CD4-positive, alpha-beta T cell treated with Interleukin-10 for 1 hour (primary cell): ENCODE measurements around the gene IPO4.
A peak's percentile ranks its signal among the peaks of the same experiment; 100 is the strongest.

Experiments used
- DNase-seq: peaks from one replicate; pipeline ENCODE4 v3.0.0-alpha.2; 2020

Gene IPO4

DNA sequence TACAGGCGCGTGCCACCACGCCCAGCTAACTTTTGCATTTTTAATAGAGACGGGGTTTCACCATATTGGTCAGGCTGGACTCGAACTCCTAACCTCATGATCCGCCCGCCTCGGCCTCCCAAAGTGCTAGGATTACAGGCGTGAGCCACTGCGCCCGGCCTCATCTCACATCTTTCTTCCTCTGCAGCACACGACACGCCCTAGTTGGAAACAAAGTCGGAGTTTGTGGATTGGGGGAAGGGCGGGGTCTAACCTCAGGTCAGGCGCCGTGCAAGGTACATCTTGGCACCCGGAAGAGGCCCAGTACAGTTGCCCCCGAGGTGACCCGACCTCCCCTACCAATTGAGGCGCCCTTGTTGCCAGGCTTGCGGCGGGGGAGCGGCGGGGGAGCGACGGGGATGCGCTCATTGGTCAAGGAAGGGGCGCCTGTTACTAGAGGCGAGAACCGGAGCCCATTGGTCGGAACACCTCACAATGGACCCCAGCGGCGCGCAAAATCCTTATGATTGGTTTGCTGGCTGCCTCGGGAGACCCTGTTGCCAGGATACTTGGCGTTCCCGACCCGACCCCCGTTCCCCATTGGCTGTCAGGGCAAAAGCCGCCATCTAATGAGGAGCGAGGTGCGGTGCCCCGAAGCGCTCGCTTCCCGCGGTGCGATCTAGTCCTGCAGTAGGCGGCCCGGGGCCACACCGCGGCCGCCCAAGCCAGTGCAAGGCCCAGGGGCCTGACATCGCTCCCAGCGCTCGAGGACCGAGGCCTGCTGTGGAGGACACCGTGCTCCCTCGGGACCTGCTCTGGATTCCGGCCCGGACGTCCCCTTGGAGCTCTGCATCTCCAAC, 17.0 kb downstream of the IPO4 start, which contains the start of gene REC8:
Gene REC8 (plus strand): TSS at position 659 of the 839 bp plus-strand sequence. CDS start 473 bp downstream, outside the sequence.
- DNase-seq = peak; percentile 73

DNA sequence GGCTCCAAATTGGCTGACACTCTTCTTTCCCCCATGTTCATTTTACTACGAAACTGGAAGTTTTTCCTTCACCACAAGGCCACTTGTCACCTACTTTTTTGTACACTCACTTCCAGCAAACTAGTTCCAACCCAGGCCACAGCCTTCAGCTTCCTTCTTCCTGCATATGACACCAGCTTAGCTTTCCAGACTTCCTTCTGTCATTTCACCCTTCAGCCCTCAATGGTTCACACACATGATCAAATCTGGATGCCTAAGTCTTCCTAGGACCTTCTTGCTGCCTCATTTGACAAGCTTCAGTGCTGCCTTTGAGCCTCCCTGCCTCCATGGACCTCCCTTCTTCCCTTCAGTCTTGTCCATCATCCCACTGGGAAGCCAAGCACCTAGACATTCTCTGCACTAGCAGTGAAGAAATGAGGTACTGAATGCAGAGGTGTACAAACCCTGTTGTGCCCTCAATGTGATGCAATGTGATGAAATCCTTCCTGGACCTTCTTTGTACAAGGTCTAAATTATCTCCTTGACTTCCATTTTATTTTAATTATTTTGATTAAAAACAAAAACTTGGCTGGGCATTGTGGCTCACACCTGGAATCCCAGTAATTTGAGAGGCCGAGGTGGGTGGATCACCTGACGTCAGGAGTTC, 21.0 kb downstream of the IPO4 start:
- DNase-seq = no peak

DNA sequence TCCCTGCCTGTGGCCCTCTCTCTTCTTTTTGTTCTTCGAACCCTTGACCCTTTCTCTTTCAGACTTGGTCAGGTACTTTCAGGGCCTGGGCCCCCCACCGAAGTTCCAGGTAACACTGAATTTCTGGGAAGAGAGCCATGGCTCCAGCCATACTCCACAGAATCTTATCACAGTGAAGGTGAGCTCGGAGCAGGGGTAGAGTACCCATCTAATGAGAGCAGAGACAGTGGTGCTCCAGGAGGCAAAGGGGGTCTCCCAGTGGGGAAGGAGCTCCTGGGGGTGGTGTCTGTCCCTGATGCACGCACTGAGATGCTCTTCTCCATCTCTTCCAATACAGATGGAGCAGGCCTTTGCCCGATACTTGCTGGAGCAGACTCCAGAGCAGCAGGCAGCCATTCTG, 22.8 kb downstream of the IPO4 start:
- DNase-seq = no peak

DNA sequence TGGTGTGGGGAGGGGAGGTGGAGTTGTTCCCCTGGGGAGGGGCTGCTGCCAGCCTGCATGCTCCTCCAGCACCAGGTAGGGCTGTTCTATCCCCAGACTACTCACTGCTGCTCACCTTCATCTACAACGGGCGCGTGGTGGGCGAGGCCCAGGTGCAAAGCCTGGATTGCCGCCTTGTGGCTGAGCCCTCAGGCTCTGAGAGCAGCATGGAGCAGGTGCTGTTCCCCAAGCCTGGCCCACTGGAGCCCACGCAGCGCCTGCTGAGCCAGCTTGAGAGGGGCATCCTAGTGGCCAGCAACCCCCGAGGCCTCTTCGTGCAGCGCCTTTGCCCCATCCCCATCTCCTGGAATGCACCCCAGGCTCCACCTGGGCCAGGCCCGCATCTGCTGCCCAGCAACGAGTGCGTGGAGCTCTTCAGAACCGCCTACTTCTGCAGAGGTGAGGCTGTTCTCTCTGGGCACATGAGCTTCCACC, 24.1 kb downstream of the IPO4 start:
- DNase-seq = no peak

DNA sequence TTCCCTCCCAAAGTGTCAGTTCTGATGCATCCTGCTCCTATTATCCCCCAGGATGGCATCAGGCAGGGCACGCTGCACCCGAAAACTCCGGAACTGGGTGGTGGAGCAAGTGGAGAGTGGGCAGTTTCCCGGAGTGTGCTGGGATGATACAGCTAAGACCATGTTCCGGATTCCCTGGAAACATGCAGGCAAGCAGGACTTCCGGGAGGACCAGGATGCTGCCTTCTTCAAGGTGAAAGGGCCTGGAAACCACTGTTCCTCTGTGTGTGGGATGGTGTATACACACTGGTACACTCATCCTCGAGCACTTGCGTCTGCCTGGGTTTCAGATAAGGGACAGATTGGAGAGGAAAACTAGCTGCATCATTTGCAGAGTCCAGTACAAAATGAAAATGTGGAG, 26.5 kb downstream of the IPO4 start:
- DNase-seq = no peak

DNA sequence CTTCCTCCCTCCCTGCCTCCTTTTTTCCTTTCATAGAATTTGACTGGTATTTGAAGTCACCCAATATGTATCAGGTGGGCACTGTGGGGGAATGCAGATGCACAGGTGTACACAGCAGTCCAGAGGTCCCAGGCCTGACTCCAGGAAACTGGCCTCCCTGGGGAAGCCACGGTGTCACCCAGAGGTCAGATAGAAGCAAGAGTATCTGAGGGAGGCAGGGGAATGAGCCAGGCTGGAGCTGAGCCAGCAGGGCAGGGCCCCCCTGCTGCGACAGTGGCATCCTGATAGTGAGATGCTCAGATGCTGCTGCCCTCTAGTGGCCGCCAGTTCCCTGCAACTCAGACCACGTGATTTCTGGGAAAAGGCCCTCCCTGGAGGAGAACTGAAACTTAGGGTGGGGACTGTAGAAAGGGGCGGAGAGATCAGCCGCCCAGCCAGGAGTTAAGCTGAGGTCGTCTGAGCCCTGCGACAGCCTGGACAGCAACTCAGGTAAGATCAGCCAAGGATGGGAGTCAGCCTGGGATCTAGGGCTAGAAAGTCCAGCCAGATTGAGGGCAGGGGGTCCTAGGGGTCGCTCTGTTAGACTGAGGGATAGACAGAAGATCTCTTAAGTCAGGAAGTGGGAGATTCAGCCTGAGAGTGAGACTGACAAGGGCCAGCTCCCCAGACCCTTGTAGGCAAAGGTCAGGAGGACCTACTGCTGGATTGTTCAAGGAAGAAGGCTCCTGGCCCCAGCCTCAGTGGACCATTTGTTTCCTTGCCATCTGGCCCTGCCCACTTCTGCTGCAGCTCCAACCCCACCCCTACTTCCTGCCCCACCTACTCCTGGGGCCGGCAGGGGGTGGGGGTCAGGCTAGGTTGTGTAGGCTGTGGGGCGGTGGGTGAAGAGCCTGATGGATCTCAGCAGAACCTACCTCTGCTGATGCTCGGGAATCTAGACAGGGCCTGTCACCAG, 27.5 kb downstream of the IPO4 start, which contains the start of gene IRF9:
Gene IRF9 (plus strand): TSS at position 416 of the 955 bp plus-strand sequence. CDS start 880 bp downstream, outside the sequence.
- DNase-seq = peak; percentile 99

DNA sequence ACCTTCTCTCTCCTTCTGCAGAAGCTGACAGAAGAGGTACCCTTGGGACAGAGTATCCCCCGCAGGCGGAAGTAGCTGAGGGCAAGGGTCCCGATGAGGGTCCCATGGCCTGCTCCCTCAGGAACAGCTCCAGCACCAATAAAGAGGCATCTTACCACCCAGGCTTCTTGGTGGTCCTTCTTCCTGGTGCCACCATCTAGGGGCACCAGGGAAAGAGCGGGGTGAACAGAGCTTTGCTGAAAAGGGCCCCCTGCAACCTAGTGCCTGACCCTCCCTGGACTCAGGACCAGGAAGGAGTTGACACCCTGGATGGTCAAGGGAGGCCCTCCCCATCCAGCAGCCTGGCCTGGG, 28.1 kb downstream of the IPO4 start:
- no peak for DNase-seq

DNA sequence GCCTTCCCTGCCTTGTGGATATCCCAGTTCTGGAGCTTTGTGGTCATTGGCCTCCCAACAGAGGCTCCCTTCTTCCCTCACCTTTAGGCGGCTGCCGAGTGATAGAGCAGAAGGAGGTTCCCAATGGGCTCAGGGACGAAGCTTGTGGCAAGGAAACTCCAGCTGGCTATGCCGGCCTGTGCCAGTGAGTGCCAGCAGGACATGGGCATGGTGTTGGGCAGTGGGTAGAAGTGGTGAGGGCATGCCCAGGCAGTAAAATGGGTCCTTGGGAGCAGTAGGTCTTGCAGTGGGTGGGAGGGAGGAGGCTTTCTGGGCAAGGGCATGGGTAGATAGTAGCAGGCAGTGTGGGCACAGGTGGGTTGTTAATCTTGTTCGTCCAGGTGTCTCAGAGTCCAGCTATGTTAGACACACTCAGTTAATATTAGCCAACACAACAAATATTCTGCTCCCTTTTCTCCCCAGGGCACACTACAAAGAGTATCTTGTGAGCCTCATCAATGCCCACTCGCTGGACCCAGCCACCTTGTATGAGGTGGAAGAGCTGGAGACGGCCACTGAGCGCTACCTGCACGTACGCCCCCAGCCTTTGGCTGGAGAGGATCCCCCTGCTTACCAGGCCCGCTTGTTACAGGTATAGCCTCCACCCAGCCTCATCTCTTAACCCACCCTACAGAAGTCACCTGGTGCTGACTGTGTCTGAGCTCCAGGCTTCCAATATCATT, 28.7 kb downstream of the IPO4 start:
- no peak for DNase-seq

DNA sequence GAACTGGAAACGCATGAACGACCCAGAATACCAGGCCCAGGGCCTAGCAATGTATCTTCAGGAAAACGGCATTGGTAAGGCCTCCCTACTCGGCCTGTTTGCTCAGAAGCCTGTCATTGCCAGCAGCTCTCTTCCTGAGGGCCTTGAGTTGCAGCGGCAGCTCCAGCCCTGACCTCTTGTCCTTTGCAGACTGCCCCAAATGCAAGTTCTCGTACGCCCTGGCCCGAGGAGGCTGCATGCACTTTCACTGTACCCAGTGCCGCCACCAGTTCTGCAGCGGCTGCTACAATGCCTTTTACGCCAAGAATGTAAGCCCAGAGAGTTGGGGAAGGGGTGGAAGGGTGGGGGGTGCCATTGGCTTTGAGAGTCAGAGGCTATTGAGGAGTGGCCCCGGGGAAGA, 31.3 kb downstream of the IPO4 start:
- no peak for DNase-seq

DNA sequence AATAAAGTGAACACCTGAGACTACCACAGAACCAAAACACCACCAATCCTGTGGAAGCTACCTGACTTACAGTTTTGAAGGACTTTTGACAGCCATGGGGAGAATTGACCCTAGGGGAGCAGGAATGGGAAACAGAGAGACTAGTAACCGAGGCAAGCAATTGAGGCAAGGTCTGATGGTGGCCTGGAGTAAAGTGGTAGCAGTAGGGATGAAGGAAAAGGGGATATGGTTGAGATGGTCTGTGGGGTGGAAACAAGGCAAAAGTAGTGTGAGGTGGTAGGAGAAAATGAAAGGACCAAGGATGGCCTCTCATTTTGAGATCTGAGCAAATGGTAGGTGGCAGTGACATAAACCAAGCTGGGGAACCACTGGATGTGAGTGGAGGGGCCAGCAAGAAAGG, 31.8 kb downstream of the IPO4 start:
- DNase-seq = no peak

DNA sequence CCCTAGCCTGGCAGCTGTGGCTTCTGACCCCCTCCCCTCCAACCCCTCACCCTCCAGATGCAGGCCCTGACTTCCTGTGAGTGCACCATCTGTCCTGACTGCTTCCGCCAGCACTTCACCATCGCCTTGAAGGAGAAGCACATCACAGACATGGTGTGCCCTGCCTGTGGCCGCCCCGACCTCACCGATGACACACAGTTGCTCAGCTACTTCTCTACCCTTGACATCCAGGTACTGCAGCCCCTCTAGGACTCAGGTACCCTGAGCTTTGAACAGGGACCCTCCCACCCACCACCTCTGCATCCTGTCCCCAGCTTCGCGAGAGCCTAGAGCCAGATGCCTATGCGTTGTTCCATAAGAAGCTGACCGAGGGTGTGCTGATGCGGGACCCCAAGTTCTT, 33.5 kb downstream of the IPO4 start:
- DNase-seq = no peak

DNA sequence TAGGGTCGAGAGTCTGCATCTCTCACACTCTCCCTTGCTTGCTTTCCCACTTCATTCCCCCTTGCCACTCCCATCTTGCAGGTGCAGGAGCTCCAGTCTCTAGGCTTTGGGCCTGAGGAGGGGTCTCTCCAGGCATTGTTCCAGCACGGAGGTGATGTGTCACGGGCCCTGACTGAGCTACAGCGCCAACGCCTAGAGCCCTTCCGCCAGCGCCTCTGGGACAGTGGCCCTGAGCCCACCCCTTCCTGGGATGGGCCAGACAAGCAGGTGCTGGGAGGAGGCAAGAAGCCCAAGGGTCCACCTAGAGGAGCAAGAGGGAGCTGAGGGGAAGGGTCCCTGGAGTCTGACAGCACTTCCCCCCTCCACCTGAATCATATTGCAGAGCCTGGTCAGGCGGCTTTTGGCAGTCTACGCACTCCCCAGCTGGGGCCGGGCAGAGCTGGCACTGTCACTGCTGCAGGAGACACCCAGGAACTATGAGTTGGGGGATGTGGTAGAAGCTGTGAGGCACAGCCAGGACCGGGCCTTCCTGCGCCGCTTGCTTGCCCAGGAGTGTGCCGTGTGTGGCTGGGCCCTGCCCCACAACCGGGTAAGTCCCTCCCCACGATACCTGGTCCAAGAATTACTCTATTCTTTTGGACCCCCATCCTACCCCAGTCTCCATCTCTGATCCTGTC, 37.1 kb downstream of the IPO4 start:
- DNase-seq = no peak

DNA sequence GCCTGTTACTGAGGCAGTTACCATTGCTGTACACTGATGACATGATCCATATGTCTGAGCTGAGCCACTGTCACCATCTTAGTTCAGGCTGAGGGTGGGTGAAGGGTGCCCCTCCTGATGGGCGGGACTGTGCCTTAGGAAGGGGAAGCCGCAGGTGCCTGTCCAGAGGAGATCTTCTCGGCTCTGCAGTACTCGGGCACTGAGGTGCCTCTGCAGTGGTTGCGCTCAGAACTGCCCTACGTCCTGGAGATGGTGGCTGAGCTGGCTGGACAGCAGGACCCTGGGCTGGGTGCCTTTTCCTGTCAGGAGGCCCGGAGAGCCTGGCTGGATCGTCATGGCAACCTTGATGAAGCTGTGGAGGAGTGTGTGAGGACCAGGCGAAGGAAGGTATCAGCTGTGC, 37.6 kb downstream of the IPO4 start:
- DNase-seq = no peak

DNA sequence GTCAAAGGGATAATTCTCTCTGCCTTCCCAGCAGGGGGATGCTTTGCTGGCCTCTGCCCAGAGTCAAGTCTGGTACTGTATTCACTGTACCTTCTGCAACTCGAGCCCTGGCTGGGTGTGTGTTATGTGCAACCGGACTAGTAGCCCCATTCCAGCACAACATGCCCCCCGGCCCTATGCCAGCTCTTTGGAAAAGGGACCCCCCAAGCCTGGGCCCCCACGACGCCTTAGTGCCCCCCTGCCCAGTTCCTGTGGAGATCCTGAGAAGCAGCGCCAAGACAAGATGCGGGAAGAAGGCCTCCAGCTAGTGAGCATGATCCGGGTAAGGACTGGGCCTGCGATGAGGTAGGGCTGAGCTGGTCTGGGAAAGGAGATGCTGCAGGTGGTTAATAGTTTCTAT, 38.0 kb downstream of the IPO4 start:
- DNase-seq = no peak

DNA sequence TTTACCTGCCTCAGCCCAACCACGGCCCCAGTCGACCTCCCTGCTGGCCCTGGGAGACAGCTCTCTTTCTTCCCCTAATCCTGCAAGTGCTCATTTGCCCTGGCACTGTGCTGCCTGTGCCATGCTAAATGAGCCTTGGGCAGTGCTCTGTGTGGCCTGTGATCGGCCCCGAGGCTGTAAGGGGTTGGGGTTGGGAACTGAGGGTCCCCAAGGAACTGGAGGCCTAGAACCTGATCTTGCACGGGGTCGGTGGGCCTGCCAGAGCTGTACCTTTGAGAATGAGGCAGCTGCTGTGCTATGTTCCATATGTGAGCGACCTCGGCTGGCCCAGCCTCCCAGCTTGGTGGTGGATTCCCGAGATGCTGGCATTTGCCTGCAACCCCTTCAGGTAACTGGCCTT, 38.6 kb downstream of the IPO4 start:
- no peak for DNase-seq

DNA sequence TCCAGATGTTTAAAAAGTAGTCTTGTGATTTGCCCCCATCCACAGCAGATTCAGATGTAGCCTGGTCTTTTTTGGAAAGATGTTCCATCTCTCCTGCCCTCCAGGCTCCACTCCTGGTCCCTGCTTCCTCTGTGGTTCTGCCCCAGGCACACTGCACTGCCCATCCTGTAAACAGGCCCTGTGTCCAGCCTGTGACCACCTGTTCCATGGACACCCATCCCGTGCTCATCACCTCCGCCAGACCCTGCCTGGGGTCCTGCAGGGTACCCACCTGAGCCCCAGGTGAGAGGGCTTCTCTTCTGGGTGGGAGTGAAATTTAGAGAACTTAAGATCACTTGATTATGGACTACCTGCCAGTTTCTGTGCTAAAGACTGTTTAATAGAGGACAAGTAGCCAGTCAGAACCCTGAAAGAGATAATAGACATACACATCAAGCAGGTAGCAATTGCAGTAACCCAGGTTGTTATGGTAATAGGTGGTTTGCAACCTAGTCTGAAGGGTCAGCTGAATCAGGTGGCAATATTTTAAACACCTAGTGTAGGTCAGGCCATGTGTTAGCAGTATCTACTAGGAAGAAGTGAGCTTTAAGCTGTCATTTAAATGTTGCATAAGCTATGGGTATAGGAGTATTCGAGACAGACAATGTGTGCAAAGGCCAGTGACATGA, 39.2 kb downstream of the IPO4 start:
- DNase-seq = no peak

DNA sequence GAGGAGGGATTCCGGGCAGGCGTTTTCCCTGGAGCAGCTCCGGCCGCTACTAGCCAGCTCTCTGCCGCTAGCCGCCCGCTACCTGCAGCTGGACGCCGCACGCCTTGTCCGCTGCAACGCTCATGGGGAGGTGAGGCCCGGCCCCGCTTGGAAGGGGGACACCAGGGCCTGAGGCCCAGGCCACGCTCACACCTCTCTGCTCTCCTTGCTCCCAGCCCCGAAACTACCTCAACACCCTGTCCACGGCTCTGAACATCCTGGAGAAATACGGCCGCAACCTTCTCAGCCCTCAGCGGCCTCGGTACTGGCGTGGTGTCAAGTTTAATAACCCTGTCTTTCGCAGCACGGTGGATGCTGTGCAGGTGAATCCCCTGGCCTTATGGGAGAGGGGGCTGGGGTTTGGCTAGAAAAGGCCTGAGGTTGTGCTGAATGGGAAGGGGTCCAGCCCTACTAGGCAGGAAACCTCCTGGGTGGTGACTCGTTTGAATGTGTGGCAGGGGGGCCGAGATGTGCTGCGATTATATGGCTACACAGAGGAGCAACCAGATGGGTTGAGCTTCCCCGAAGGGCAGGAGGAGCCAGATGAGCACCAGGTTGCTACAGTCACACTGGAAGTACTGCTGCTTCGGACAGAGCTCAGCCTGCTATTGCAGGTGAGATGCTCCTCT, 40.7 kb downstream of the IPO4 start:
- no peak for DNase-seq

DNA sequence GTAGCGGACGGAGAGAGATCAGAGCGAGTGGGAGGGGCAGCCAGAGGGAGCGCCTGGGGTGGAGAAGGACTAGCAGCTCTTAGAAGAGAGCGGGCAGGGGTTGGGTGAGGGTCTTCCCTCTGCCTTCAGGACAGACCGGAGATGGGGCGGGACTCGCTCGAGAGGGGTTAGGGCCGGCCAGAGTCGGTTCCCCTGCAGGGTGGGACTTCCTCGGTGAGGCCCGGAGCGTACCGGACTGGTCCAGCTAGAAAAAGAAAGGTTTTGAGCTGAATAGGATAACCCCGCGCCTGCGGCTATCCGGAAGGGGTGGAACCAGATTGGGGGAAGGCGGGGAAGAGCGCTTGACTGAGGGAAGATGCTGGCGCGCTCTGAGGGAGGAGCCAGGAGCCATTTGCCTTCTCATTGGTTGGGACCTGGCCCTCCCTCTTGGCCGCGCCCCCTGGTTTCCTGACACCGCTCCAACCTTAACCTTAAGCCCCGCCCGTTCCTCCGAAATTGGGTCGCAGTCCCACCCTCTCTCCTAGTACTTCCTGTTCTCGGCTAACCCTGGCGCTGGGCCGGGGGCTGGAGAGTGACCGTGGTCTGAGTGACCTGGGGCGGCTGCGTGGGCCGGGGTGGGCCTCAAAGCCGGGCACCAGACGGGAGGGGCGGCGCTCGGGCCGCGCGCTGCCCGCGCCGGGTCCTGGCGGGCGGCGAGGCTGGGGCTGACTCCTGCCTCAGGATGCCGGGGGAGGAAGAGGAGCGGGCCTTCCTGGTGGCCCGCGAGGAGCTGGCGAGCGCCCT, 41.4 kb downstream of the IPO4 start, which contains the start of gene RNF31:
Gene RNF31 (plus strand): TSS at position 521 of the 783 bp plus-strand sequence. CDS start 201 bp downstream, at position 722.
- peak; percentile 97 for DNase-seq

DNA sequence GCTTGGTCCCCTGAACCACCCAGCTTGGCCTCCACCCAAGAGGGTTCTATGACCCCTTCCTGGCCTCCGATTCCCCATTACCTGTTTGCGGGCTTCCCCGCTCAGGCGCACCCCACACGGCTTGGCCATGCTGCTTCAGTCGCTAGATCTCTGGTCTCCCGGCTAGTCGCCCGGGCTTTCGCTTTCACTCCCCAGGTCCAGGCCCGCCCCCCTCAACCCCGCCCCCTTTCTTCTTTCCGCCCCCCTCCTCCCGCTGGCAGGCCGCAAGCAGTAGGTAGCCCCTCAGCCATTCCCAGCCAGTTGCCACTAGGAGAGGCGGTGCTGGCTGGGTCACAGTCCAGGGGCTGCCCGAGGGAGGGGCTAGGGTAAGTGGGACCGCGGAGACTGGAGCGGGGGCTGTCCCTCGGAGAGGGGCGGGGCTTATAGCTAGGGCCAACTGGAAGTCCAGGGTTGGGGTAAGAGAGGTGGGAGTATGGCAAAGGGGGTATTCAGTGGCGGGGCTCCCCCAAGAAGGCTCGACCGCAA, 42.1 kb downstream of the IPO4 start, which contains the start of gene PSME2:
Gene PSME2 (minus strand): TSS at position 158 of the 525 bp plus-strand sequence. CDS start 29 bp downstream, at position 129.
- peak; percentile 90 for DNase-seq
